ENCODE measurements around the gene DNAJB5.

DNA sequence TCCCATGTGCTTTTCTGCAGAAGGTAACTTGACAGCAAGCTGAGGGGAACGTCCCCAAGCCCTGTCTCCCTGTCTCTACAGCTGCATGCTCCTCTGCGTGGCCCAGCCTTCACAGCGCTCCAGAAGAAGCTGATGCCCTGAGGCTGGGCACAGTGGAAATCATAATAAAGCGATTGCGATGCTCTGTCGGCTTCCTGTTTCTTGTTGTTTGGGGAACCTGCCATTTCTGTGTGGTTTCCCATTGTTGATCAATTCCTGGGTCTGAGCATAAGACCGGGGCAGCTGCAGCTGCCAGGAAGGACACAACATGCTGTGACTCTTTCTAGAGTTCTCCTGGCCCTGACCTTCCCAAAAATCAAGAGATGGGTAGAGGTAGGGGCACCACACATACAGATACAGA, 7.2 kb upstream of the DNAJB5 start:
- TF ChIP-seq POLR2AphosphoS5 (IDR thresholded peaks at IDR 0.05; ENCODE audit: insufficient read depth in 1 of 2, low read depth in 1 of 2): no peak
- TF ChIP-seq, protein P1, sequence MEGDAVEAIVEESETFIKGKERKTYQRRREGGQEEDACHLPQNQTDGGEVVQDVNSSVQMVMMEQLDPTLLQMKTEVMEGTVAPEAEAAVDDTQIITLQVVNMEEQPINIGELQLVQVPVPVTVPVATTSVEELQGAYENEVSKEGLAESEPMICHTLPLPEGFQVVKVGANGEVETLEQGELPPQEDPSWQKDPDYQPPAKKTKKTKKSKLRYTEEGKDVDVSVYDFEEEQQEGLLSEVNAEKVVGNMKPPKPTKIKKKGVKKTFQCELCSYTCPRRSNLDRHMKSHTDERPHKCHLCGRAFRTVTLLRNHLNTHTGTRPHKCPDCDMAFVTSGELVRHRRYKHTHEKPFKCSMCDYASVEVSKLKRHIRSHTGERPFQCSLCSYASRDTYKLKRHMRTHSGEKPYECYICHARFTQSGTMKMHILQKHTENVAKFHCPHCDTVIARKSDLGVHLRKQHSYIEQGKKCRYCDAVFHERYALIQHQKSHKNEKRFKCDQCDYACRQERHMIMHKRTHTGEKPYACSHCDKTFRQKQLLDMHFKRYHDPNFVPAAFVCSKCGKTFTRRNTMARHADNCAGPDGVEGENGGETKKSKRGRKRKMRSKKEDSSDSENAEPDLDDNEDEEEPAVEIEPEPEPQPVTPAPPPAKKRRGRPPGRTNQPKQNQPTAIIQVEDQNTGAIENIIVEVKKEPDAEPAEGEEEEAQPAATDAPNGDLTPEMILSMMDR (IDR thresholded peaks at IDR 0.05): no peak
